Measurements from ENCODE around the gene SLC22A3.

DNA sequence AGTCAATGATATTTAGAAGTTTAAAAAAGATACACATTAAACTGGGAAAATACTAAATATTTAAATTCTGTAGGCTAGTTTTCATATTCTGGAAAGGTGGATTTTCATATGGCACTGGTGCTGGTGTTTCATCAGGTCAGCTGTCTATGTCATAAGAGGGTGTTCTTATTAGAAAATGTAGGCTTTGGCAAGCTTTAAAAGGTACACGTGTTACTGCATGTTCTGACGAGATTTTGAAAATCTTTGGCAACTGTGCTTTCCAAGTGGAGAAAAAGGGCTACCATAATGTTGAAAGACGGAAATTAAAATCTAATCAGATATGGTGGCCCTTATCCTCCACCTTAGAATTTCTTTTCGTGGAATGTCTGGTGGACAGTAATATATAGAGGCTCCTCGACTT, 30.0 kb downstream of the SLC22A3 start:
- no peak for TF ChIP-seq TCF7L2 (IDR thresholded peaks at IDR 0.05; ENCODE audit: borderline replicate concordance, extremely low read depth, insufficient read depth, insufficient read length)
- TF ChIP-seq CTCF (IDR thresholded peaks at IDR 0.05 in 2 of 3, conservative IDR thresholded peaks at IDR 0.05 in 1 of 3; ENCODE audit: borderline replicate concordance in 1 of 3, insufficient read depth in 1 of 3, low read depth in 2 of 3, low read length in 2 of 3): no peak
- TF ChIP-seq ZFX (IDR thresholded peaks at IDR 0.05): no peak
- TF ChIP-seq POLR2AphosphoS5 (IDR thresholded peaks at IDR 0.05; ENCODE audit: low read depth, low read length): no peak
- TF ChIP-seq, protein P1, sequence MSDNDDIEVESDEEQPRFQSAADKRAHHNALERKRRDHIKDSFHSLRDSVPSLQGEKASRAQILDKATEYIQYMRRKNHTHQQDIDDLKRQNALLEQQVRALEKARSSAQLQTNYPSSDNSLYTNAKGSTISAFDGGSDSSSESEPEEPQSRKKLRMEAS (IDR thresholded peaks at IDR 0.05): no peak
- no peak for TF ChIP-seq REST (IDR thresholded peaks at IDR 0.05; ENCODE audit: low read depth)
- TF ChIP-seq EZH2phosphoT487 (IDR thresholded peaks at IDR 0.05; ENCODE audit: borderline replicate concordance): no peak
- no peak for TF ChIP-seq SP1 (IDR thresholded peaks at IDR 0.05; ENCODE audit: low read depth)
